Panc1 (cell line): ENCODE measurements around the gene GTPBP4.

Source experiments
- CTCF ChIP-seq: fragments of 450-650 bp; IDR thresholded peaks from 2 replicates; pipeline ENCODE4 v1.5.1; 2017; ENCODE audit warnings: mild to moderate bottlenecking
- POLR2AphosphoS5 ChIP-seq: IDR thresholded peaks from 2 replicates; pipeline ENCODE4 v1.6.1; 2012; ENCODE audit warnings: mild to moderate bottlenecking, low read depth, low read length, moderate library complexity
- SIN3A ChIP-seq: IDR thresholded peaks from 2 replicates; pipeline ENCODE4 v1.6.1; 2012; ENCODE audit warnings: low read depth, mild to moderate bottlenecking, low read length, moderate library complexity, borderline replicate concordance; ENCODE audit not compliant: insufficient read depth
- TCF7L2 ChIP-seq: IDR thresholded peaks from 2 replicates; pipeline ENCODE4 v1.6.1; 2011; ENCODE audit warnings: mild to moderate bottlenecking, low read depth, low read length, inconsistent platforms

DNA sequence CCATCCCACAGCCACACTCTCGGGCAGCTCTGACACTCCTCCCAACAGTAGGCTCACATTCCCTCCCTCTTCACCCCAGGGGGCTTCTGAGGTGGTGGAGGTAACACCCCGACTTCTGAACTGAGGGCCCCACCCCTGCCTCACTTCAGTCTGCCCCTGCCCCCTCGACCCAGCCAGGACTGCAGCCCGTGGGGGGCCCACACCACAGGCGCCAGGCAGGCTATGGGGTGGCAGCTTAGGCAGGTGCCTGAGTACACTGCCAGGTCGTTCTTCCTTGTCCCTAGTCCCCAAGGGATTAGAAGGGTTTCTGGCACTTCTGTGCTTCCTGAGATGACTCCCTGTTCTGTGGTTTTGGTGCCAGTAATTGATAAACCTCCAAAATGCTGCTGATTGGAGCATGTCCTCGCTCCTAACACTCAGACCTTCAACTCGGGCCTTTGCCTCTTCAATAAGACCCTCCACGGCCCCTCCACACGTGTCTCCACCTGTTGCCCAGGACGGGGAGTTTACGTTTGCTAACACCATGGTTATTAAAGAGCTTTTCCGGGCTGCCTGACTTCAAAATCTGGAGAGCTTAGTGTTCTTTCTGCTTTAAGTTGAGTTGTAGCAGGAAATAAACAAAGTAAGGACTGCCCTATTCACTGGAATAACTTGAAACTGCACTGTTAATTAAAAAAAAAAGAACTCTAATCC is 33.0 kb upstream of the GTPBP4 start:
- TF ChIP-seq CTCF, result no peak
- TF ChIP-seq POLR2AphosphoS5, result no peak
- TF ChIP-seq TCF7L2, result no peak
- no peak for TF ChIP-seq SIN3A
